ENCODE results near the gene METAP2.
A peak's percentile ranks its signal among the peaks of the same experiment; 100 is the strongest.
"Not testable (repeated sequence)": the region's sequence is repeated elsewhere in the genome, so short reads cannot be mapped to it uniquely, and the experiment has no call there.

Gene METAP2

DNA sequence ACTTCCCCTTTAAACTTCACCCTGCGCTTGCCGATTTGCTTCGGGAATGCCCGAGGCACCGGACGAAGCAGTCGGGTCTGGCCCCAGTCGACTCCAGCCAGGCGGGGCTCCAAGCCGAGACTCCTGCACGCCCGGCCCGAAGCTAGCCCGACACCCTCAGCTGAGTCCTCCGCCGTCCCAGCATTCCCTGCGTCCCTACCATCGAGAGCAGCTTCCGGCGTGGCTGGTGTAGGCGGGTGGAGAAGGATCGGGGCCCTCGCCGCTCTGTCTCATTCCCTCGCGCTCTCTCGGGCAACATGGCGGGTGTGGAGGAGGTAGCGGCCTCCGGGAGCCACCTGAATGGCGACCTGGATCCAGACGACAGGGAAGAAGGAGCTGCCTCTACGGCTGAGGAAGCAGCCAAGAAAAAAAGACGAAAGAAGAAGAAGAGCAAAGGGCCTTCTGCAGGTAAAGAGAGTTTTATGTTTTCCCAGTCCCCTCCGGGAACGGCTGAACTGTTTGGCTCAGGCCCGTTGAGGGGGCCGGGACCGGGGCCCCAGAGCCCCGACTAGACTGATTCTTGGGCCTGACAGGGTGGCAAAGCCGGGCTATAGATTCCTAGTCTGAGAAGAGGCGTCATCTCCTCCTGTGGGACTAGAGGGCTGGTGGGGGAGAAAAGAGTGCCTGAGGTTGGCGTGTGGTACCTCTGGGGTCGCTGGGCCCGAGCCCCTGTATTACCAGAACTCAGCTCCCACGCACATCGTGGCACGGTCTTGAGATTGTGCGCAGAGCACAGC, at the start of gene METAP2:
TSS of gene METAP2 (plus strand) at position 269 of the 776 bp plus-strand sequence. CDS start at position 297, 28 bp downstream.
- DNase-seq = peak; percentile 89

DNA sequence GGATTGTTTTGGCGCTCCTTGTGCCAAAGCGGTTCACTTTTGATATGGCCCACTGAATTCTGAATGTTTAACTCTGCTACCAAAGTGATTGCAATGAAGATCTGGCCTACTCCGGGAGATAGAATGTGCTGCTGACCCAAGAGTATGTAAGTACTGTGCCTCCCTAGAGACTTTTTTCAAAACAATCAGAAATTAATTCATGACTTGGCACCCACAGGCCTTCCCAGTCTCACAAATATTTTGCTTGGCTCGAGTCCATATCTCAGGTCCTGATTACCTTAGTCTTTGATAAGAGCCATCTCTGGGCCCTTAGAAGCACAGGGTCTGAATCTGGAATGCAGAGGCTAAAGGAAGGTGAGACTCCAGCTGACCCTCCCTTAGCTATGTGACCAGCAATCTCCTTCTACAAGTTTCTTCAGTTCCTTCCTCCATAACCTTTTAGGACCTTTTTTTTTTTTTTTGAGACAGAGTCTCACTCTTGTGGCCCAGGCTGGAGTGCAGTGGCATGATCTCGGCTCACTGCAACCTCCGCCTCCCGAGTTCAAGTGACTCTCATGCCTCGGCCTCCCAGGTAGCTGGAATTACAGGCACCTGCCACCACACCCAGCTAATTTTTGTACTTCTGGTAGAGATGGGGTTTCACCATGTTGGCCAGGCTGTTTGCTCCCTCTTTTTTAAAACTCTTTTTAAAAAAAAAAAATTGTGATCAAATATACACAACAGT, 49.5 kb upstream of the METAP2 start:
- DNase-seq = no peak

DNA sequence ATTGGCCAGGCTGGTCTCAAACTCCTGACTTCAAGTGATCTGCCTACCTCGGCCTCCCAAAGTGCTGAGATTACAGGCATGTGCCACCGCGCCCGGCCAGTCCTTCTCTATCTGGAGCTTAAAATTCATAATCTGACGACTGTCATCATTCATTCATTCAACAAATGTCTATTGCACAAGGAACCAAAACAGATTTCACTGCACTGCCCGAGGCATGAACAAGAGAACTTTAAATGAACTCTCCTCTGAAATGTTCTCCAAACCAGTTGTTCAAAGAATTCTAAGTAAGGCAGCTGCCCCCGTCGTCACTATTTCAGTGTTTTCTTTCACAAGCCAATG, 44.8 kb upstream of the METAP2 start:
- no peak for DNase-seq

DNA sequence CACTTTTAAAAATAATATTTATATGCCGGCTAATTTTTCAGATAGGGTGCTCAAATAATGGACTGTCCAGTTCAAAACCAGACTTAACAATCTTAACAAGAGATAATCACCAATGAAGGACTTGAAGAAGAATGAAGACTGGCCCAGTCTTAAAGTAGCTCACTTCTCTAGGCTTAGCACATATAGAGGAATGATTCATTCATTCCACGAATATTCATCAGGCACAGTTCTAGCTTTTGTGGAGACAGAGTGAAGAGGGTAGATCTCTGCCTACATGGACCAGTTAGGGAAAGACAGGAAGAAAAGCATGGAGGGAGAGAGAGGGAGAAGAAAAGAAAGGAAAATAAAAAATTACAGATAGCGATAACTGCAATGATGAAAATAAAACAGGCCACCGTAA, 42.8 kb upstream of the METAP2 start:
- DNase-seq = no peak

DNA sequence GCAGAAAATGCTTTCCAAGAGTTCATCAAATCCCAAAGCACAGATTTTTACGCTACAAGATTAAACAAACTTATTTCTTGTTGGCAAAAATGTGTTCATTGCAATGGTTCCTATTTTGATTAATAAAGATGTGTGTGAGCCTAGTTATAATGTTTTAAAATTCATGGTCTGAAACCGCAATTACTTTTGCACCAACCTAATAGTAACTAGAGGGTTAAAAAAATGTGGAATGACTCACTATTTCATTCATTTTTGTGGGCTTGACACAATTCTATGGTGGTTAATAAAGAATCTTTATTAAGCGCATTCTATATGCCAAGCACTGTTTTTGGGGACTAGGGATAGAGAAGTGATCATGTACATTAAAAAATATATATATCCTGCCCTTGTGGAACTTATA, 38.6 kb upstream of the METAP2 start:
- no peak for DNase-seq

DNA sequence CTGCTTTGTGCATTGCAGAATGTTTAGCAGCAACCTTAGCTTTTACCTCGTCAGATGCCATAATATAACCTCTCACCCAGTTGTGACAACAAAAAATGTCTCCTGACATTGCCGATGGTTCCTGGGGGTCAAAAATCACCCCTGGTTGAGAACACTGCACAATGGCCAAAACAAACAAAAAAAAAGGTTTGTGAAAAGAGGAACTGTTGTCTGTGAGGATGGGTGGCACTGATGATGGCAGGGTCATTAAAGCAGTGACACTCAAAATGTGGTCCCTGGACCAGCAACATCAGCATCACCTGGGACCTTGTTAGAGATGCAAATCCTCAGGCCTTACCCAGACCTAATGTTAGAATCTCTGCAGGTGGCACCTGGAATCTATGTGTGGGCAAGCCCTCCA, 36.4 kb upstream of the METAP2 start:
- no peak for DNase-seq

DNA sequence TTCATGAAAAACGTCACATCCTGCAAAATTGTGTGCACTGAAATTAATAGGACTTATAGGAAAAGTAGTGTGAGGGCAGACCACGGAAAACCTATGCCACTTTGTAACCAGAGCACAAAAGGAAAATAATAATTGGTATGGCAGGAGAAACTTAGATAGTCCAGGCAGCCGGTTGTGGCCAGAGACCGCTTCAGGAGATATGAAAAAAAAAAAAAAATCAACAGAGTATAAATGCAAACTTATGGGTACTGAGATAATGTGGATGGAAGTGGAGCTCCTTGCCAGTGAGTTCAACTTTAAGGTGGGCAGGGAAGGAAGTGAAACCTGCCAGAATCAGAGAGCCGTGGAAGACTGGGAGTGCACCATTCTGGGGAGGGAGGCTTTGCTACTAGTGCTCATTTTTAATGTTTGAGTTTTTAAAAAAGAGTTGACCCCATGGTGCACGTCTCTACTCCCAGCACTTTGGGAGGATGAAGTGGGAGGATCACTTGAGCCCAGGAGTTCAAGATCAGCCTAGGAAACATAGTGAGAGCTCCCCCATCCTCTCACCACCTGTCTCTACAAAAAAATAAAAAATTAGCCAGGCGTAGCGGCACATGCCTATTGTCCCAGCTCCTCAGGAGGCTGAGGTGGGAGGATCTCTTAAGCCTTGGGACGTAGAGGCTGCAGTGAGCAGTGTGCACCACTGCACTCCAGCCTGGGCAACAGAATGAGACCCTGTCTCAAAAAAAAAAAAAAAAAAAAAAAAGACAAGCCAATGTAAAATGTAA, 34.3 kb upstream of the METAP2 start:
- no peak for DNase-seq

DNA sequence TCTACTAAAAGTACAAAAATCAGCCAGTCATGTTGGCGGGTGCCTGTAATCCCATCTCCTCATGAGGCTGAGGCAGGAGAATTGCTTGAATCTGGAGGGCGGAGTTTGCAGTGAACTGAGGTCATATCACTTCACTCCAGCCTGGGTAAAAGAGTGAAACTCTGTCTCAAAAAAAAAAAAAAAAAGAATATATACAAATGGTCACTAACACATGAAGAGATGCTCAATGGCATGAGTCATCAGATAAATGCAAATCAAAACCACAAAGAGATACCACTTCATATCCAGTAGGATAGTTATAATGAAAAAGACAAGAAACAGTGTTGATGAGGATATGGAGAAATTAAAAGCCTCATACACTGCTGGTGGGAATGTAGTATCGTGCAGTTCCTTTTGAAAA, 33.6 kb upstream of the METAP2 start:
- no peak for DNase-seq

DNA sequence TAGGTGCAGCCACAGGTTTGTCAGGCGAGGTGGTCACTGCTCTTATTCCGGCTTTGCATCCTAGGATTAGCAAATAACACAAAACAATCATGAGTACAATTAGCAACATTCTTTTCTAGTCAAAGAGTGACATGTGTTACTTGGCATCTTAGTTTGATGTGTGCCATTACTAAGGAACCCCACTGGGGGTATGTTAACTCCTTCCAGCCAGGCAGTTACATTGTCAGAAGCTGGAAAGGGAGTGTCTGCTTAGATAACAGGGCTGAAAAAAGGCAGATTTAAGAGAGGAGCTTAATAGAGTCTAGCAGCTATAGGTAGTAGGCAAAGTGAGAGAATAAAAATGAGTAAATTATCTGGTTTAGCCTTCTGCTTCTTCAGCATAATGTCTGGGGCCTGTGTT, 30.5 kb upstream of the METAP2 start:
- DNase-seq = no peak

DNA sequence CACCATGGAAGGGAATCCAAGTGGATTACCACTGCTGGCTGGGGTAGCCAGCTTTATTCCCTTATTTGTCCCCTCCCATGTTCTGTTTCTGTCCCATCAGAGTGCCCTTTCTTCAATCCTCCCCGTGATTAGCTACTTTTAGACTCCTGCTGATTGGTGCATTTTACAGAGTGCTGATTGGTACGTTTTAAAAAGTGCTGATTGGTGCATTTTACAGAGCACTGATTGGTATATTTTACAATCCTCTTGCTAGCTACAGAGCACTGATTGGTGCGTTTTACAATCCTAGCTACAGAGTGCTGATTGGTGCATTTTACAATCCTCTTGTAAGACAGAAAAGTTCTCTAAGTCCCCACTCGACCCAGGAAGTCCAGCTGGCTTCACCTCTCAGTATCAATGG, 28.9 kb upstream of the METAP2 start:
- not testable (repeated sequence) for DNase-seq

DNA sequence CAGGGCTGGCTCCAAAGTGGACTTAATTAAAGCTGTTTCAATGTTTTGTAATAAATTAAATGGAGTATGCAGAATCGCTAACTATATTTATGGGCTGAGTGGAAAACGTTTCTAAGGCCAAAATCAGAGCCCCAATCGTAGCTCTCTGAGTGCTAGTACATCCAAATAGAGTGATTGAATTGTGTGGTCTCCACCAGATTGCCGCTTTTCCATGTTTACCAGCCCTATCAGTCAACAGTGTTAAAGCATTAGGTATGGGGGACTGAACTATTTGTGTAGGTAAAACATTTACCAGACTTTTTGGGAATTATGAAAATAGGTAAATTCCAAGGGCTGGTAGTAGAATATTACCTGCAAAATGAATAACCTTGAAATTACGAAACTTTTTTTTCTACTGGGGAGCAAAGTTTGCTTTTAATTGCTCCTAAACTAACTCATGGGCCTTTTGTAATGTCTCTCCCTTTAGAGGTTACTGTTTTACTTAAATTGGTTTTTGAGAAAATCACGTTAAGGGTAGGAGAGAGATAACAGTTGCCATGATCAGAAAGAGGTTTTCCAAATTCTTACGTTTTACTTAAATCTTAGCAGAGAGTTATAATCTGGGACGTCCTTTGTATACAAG, 28.0 kb upstream of the METAP2 start:
- DNase-seq = no peak

DNA sequence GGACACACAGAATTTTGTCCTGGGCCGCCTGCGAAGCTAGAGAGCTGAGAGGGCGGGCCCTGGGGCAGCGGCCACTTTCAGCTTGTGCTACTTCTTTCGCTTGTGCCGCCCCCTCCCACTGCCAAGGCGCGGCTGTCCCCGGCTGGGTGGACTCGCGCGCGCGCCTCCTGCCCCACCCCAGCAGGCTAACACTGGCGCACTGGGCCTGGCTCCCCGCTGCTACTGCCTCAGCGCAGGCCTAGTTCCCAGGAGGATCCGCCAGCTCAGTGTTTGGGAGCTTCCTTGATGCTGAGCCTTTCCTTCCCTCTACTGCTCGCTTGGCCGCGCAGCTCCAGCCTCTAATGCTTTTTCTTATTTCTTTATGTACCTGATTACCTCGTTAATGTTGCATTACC, 27.4 kb upstream of the METAP2 start:
- no peak for DNase-seq

DNA sequence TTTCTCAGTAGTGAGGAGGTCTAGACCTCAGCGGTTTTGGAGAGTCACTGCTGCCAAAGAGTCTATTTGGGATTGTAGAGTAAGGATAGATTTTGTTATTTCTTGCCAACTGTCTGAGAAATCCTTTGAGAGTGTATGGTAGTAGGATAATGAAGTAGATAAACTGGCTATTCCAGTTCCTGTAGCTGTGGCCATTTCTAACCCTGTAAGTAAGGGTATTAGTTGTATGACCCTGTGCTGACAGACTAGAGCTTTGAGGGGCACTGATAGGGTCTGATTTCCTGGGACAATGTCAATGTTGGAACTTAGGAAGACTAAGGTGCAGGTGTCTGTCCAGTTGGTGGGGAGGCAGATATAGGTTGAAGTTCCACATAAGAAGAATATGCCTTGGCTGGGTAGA, 24.3 kb upstream of the METAP2 start:
- DNase-seq = not testable (repeated sequence)

DNA sequence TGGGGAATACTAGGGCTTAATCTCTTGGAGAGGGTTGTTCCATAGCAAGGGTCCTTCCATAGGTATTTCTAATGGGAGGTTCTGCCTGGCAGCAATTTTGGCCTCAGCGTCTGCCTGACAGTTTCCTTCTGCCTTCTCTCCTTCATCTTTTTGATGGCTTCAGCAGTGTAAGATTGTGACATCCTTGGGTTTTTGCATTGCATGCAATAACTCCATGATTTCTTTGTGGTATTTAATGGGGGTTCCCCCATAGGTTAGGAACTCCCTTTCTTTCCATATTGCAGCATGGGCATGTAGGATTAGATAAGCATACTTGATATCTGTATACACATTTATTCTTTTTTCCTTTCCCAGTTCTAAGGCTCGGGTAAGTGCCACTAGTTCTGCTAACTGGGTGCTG, 21.5 kb upstream of the METAP2 start:
- not testable (repeated sequence) for DNase-seq

DNA sequence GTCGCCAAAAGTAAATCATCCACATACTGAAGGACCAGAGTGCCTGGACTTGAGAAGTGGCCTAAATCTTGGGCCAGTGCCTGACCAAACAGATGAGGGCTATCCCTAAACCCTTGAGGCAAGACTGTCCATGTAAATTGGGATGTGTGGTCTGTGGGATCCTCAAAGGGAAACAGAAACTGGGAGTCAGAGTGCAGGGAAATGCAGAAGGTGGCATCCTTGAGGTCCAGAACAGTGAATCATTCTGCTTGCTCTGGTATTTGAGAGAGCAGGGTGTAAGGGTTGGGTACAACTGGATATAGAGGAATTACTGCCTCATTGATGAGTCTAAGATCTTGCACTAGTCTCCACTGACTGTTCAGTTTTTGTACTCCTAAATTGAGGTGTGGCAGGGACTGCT, 20.1 kb upstream of the METAP2 start:
- not testable (repeated sequence) for DNase-seq

DNA sequence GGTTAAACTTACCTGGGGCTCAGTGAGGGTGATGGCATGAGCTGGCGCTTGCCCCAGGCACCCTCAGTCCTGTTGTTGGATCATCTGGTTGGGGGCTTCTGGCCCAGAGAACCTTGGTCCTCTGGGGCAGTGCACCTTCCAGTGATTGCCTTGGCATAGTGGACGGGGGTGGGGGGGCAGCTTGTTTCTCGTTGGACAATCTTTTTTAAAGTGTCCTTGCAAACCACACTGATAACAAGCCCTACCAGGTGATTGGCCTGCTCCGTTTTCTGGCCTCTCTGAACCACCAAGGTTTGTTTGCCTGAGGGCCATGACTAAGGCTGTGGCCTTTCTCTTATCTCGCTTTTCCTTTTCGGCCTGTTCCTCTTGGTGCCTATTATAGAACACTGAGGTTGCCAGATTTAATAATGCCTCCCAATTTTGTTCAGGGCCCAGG, 19.2 kb upstream of the METAP2 start:
- not testable (repeated sequence) for DNase-seq

DNA sequence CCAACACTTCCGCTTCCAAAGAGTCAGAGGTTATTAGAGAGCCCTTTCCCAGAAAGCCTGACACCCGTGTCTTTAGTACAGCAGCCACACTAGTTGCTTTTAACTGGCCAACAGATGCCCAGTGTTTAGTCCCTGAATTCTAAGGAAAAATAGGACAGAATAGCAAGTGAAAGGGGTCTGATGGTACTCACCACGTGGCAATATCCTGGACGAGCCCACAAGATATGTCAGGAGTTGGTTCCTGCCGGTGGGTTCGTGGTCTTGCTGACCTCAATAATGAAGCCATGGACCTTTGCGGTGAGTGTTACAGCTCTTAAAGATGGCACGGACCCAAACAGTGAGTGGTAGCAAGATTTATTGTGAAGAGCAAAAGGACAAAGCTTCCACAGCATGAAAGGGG, 16.3 kb upstream of the METAP2 start:
- not testable (repeated sequence) for DNase-seq

DNA sequence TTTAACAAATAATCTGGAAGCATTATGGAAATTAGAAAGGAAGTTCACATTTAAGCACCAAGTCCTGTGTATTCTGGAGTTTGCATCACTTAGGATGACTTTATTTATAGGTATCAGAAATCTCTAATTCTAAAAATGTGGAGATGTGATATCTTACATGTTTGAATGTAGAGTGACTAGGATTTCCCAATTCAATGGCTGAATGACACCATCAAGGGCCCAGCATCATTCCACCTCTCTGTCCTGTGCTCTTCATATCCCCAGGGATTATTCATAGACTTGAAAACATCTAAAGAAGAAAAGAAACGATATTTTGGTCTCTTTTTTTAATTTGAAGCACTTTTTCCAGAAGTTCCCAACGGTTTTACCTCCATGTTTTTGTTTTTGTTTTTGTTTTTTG, 15.2 kb upstream of the METAP2 start:
- DNase-seq = no peak

DNA sequence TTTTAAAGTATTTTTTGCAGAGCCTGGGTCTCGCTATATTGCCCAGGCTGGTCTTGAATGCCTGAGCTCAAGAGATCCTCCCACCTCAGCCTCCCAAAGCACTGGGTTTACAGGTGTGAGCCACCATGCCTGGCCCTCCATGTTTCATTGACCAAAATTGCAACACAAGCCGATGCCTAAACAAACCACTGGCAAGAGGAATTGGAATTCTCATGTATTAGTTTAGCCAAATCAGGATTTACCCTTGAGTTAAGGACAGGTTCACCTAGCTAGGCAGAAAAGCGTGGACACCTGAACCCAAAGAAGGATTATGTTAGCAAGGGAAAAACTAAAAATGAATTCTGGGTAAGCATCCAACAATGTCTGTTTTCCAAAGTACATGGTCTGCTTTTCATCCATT, 14.6 kb upstream of the METAP2 start:
- DNase-seq = no peak

DNA sequence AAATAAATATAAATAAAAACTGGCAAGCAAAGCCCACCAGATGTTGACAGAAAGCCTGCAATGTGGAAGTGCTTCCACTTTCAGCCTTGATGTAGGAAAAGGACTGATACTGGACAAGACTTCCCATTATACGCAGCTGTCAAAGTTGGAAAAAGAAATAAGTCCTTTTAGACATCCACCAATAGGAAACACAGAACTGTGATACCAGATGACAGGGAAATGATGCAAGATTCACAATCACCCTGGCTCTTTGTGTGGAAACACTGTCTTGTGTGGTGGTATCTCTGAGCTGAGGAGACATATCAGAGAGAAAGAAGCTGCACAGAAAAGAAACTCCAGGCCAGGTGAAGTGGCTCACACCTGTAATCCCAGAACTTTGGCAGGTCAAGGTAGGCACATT, 13.8 kb upstream of the METAP2 start:
- no peak for DNase-seq

DNA sequence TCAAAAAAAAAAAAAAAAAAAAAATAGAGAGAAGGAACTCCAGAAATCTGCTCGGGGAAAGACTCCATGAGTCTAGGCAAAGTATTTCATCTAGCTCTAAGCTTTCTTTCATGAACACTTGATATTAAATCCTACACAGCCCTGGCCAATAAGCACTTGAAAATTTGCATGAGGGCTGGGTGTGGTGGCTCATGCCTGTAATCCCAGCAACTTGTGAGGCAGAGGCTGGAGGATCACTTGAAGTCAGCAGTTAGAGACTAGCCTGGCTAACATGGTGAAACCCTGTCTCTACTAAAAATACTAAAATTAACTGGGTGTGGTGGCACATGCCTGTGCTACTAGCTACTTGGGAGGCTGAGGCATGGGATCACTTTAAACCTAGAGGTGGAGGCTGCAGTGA, 13.1 kb upstream of the METAP2 start:
- DNase-seq = no peak

DNA sequence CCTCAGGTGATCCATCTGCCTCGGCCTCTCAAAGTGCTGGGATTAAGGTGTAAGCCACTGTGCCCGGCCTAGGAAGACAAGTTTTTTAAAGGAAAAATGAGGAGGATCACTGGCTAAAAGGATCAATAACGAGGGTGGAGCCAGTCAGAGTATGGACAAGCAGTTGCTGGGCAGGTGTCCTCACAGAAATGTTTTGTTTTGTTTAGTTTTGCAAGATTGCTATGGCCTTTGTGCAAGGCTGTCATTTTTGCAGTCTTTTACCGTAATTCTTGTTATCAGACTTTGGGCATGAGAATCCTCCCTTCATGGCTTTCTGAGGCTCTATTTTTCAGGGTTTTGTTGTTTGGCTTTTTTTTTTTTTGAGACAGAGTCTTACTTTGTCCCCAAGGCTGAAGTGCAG, 11.9 kb upstream of the METAP2 start:
- DNase-seq = no peak

DNA sequence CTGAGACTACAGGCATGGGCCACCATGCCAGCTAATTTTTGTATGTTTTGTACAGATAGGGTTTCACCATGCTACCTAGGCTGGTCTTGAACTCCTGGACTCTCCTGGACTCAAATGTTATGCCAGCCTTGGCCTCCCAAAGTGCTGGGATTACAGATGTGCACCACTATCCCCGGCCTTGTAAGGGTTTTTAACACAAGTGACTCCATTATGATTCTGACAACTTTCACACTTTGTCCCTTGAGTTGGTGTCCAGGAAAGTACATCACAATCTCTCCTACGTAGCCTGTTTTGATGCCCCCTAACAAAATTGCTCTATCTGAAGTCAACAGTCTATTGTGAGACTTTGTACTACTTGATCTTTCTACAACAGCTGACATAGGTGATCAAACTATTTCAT, 11.4 kb upstream of the METAP2 start:
- DNase-seq = no peak
